ENCODE results near the gene PDK3. TPM values are rescaled to one million over a fixed set of nuclear protein-coding genes. Genes with fewer than 3 reads are reported as not detected.

The PDK3 gene
- polyA plus RNA-seq, 1 donor from 2014 or later = 2.1 TPM

- no peaks in the 10 kb centered on the region for H3K9me2 ChIP-seq (ENCODE audit: insufficient read depth, low read length)
- no peak overlapping the region for H2AFZ ChIP-seq (ENCODE audit: low read depth, low read length)
- TF ChIP-seq, protein P1, sequence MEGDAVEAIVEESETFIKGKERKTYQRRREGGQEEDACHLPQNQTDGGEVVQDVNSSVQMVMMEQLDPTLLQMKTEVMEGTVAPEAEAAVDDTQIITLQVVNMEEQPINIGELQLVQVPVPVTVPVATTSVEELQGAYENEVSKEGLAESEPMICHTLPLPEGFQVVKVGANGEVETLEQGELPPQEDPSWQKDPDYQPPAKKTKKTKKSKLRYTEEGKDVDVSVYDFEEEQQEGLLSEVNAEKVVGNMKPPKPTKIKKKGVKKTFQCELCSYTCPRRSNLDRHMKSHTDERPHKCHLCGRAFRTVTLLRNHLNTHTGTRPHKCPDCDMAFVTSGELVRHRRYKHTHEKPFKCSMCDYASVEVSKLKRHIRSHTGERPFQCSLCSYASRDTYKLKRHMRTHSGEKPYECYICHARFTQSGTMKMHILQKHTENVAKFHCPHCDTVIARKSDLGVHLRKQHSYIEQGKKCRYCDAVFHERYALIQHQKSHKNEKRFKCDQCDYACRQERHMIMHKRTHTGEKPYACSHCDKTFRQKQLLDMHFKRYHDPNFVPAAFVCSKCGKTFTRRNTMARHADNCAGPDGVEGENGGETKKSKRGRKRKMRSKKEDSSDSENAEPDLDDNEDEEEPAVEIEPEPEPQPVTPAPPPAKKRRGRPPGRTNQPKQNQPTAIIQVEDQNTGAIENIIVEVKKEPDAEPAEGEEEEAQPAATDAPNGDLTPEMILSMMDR (IDR thresholded peaks at IDR 0.05; ENCODE audit: poor library complexity, severe bottlenecking) = no peak
- TF ChIP-seq REST (IDR thresholded peaks at IDR 0.05; ENCODE audit: borderline replicate concordance) (no peak), RAD21 (conservative IDR thresholded peaks at IDR 0.05) (no peak), EP300 (conservative IDR thresholded peaks at IDR 0.05; ENCODE audit: poor library complexity, severe bottlenecking) (no peak), SMC3 (conservative IDR thresholded peaks at IDR 0.05; ENCODE audit: poor library complexity) (no peak), MXI1 (conservative IDR thresholded peaks at IDR 0.05; ENCODE audit: poor library complexity, severe bottlenecking) (no peak), TAF1 (IDR thresholded peaks at IDR 0.05; ENCODE audit: low read depth) (no peak), POLR2AphosphoS5 (IDR thresholded peaks at IDR 0.05) (no peak), EZH2 (IDR thresholded peaks at IDR 0.05; ENCODE audit: borderline replicate concordance, insufficient read depth, low read length, poor library complexity, severe bottlenecking) (no peak)
- H3K4me3 ChIP-seq (ENCODE audit: low read length) = no peak overlapping the region
- H3K36me3 ChIP-seq (ENCODE audit: insufficient read depth, low read length) = no peaks in the 10 kb centered on the region
- H3K4me2 ChIP-seq (ENCODE audit: low read length) = no peak overlapping the region
- H4K20me1 ChIP-seq (ENCODE audit: insufficient read depth) = no peaks in the 10 kb centered on the region
- H3K27ac ChIP-seq (ENCODE audit: low read length) = no peak overlapping the region
- no peaks in the 10 kb centered on the region for H3K79me2 ChIP-seq (replicated peaks; ENCODE audit: insufficient read depth, low read length)
- no peaks in the 10 kb centered on the region for H3K27me3 ChIP-seq (ENCODE audit: insufficient read depth, low read depth, low read length)
- H3K9ac ChIP-seq (ENCODE audit: low read length) = no peak overlapping the region
- H3F3A ChIP-seq (ENCODE audit: insufficient read depth, low read length, poor library complexity, severe bottlenecking) = no peaks in the 10 kb centered on the region
- no peaks in the 10 kb centered on the region for H3K9me3 ChIP-seq (ENCODE audit: low read length)
Measured at GRCh38 chrX:24424948-24425347, 40.1 kb upstream of the PDK3 start.

DNA sequence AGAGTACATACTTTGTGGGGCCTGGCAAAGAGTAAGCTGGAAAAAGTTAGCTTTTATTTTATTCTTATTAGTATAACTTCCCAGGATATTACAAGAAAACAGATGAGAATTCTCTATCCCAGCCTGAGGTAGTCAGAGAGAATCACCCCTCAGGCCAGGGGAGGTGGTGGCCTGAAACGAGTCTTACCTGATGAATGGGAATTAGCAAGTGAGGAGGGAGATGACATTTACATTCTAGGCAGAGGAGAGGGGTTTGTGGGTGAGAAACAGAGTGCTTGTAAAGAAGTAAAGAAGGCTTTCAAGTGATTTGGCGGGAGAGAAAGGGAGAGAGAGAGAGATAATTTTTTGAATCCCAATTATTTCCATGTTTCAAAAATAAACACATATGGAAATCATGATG lies 39.3 kb upstream of the PDK3 start:
- no peaks in the 10 kb centered on the region for H3K36me3 ChIP-seq (ENCODE audit: insufficient read depth, low read length)
- TF ChIP-seq, protein P1 (IDR thresholded peaks at IDR 0.05; ENCODE audit: poor library complexity, severe bottlenecking) = no peak
- TF ChIP-seq REST (IDR thresholded peaks at IDR 0.05; ENCODE audit: borderline replicate concordance) (no peak), SMC3 (conservative IDR thresholded peaks at IDR 0.05; ENCODE audit: poor library complexity) (no peak), MXI1 (conservative IDR thresholded peaks at IDR 0.05; ENCODE audit: poor library complexity, severe bottlenecking) (no peak), TAF1 (IDR thresholded peaks at IDR 0.05; ENCODE audit: low read depth) (no peak), EP300 (conservative IDR thresholded peaks at IDR 0.05; ENCODE audit: poor library complexity, severe bottlenecking) (no peak), RAD21 (conservative IDR thresholded peaks at IDR 0.05) (no peak), EZH2 (IDR thresholded peaks at IDR 0.05; ENCODE audit: borderline replicate concordance, insufficient read depth, low read length, poor library complexity, severe bottlenecking) (no peak), POLR2AphosphoS5 (IDR thresholded peaks at IDR 0.05) (no peak)
- H3K79me2 ChIP-seq (replicated peaks; ENCODE audit: insufficient read depth, low read length) = no peaks in the 10 kb centered on the region
- H3K4me2 ChIP-seq (ENCODE audit: low read length) = no peak overlapping the region
- no peaks in the 10 kb centered on the region for H3F3A ChIP-seq (ENCODE audit: insufficient read depth, low read length, poor library complexity, severe bottlenecking)
- H3K27me3 ChIP-seq (ENCODE audit: insufficient read depth, low read depth, low read length) = no peaks in the 10 kb centered on the region
- no peaks in the 10 kb centered on the region for H3K9me3 ChIP-seq (ENCODE audit: low read length)
- no peak overlapping the region for H3K27ac ChIP-seq (ENCODE audit: low read length)
- H4K20me1 ChIP-seq (ENCODE audit: insufficient read depth) = no peaks in the 10 kb centered on the region
- H3K9me2 ChIP-seq (ENCODE audit: insufficient read depth, low read length) = no peaks in the 10 kb centered on the region
- no peak overlapping the region for H2AFZ ChIP-seq (ENCODE audit: low read depth, low read length)
- no peak overlapping the region for H3K4me3 ChIP-seq (ENCODE audit: low read length)
- no peak overlapping the region for H3K9ac ChIP-seq (ENCODE audit: low read length)
